Common myeloid progenitor, CD34-positive (primary cell): Measurements from ENCODE around the gene GLI2.
A peak's percentile ranks its signal among the peaks of the same experiment; 100 is the strongest.

Experiments
- CTCF ChIA-PET: fragments of 350-600 bp; sonication (Branson Sonifier 250); formaldehyde crosslinking; loops from one replicate; lab custom pipeline; 2021; ENCODE audit warnings: antibody characterized with exemption; lab: Charles Lee
- POLR2A ChIA-PET: fragments of 350-600 bp; sonication (Branson Sonifier 250); formaldehyde crosslinking; loops from one replicate; lab custom pipeline; 2021; ENCODE audit warnings: antibody characterized with exemption; lab: Charles Lee
- DNase-seq, 3 donors: peaks; one replicate each; pipeline versions ENCODE4 v3.0.0 to v3.0.0-alpha.2; 2013
- H3K27ac ChIP-seq, 2 experiments: 1 replicate in 1 of 2; 2 replicates in 1 of 2; pipeline ENCODE4 v1.7.0; 2013; ENCODE audit warnings: inconsistent platforms in 2 of 2, low read length in 2 of 2, mild to moderate bottlenecking in 2 of 2, low read depth in 1 of 2, moderate library complexity in 1 of 2; ENCODE audit not compliant: severe bottlenecking in 2 of 2, insufficient read depth in 1 of 2, poor library complexity in 1 of 2
- H3K27me3 ChIP-seq, 5 experiments: replicated peaks in 2 of 5; 1 replicate in 3 of 5; 2 replicates in 2 of 5; pipeline versions ENCODE4 v1.6.1 to v1.7.0; 2013; ENCODE audit warnings: low read length in 4 of 5, mild to moderate bottlenecking in 2 of 5, moderate library complexity in 2 of 5, inconsistent platforms in 1 of 5; ENCODE audit not compliant: insufficient read depth in 5 of 5, control insufficient read depth in 4 of 5
- H3K36me3 ChIP-seq, 4 experiments: 1 replicate in 2 of 4; 2 replicates in 2 of 4; pipeline versions ENCODE4 v1.6.1 to v1.7.0; 2013; ENCODE audit warnings: low read length in 3 of 4, control low read depth in 1 of 4, mild to moderate bottlenecking in 1 of 4; ENCODE audit not compliant: control insufficient read depth in 4 of 4, insufficient read depth in 4 of 4
- H3K4me1 ChIP-seq, 4 experiments: 1 replicate in 3 of 4; 2 replicates in 1 of 4; pipeline versions ENCODE4 v1.6.1 to v1.7.1; 2013; ENCODE audit warnings: low read length in 3 of 4, mild to moderate bottlenecking in 3 of 4, control low read depth in 1 of 4, inconsistent platforms in 1 of 4, moderate library complexity in 1 of 4; ENCODE audit not compliant: control insufficient read depth in 4 of 4, insufficient read depth in 4 of 4; ENCODE audit errors: control extremely low read depth in 1 of 4
- H3K4me3 ChIP-seq, 7 experiments: 1 replicate in 4 of 7; 2 replicates in 3 of 7; pipeline versions ENCODE4 v1.5.1 to v1.7.0; 2013; ENCODE audit warnings: mild to moderate bottlenecking in 7 of 7, low read length in 6 of 7, moderate library complexity in 6 of 7, inconsistent platforms in 2 of 7, low read depth in 2 of 7, control low read depth in 1 of 7; ENCODE audit not compliant: insufficient read depth in 4 of 7, control insufficient read depth in 1 of 7; ENCODE audit errors: extremely low read depth in 1 of 7
- H3K9me3 ChIP-seq, 5 experiments: 1 replicate in 4 of 5; 2 replicates in 1 of 5; pipeline versions ENCODE4 v1.6.1 to v1.7.1; 2013; ENCODE audit warnings: low read length in 4 of 5, mild to moderate bottlenecking in 2 of 5, inconsistent platforms in 1 of 5, low read depth in 1 of 5, moderate library complexity in 1 of 5; ENCODE audit not compliant: control insufficient read depth in 4 of 5, insufficient read depth in 2 of 5; ENCODE audit errors: control extremely low read depth in 1 of 5
- WGBS: methylation state at CpG from one replicate; pipeline ENCODE4 v1.1.5; 2013; ENCODE audit not compliant: insufficient coverage; 5-methylcytosine and 5-hydroxymethylcytosine counted together

The GLI2 gene

DNA sequence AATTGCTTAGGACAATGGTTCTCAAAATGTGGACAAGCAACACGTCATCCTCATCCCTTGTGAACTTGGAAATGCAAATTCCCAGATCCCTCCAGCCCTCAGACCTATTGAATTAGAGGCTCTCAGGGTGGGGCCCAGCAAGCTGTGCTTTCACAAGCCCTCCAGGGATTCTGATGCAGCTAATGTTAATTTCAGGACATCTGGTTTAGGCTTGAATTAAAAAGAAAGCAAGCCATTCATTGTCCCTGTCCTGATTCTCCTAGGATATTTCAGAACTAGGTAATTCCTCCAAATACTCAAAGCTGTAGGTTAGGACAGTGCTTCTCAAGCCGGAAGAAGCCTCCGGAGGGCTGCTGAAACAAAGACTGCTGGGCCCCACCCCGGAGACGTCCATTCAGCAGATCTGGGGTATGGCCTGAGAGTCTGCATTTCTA lies 26.0 kb upstream of the GLI2 start:
- no peak overlapping the region for H3K27ac ChIP-seq
- DNase-seq: no peak
- H3K9me3 ChIP-seq: no peaks in the 10 kb centered on the region
- ChIA-PET POLR2A (no interaction called here), CTCF (no interaction called here)
- H3K27me3 ChIP-seq: peaks cover 0 to 29% (median 2%) of the 10 kb centered on the region in 5 experiments
- H3K4me3 ChIP-seq: no peak overlapping the region
- WGBS: 74% methylated on average over 5 of the region's 5 CpGs
- no peaks in the 10 kb centered on the region for H3K36me3 ChIP-seq
- peaks cover 0 to 7% (median 2%) of the 10 kb centered on the region in 4 experiments for H3K4me1 ChIP-seq

GRCh38 chr2:120710256-120710655 lies 25.4 kb upstream of the GLI2 start:
- DNase-seq: no peak
- POLR2A ChIA-PET: no interaction called here
- H3K4me1 ChIP-seq: peaks cover 0 to 7% (median 2%) of the 10 kb centered on the region in 4 experiments
- WGBS: 84% methylated on average over 14 of the region's 16 CpGs
- no peaks in the 10 kb centered on the region for H3K9me3 ChIP-seq
- H3K27me3 ChIP-seq: peaks cover 0 to 29% (median 2%) of the 10 kb centered on the region in 5 experiments
- H3K36me3 ChIP-seq: no peaks in the 10 kb centered on the region
- H3K27ac ChIP-seq: no peak overlapping the region
- CTCF ChIA-PET: interaction anchor here (1.3 to 1.5 kb wide), 2 partner anchors 14 to 361 kb away, joined by 4 to 5 read pairs; no protein-coding TSS in a partner anchor
- no peak overlapping the region for H3K4me3 ChIP-seq

DNA sequence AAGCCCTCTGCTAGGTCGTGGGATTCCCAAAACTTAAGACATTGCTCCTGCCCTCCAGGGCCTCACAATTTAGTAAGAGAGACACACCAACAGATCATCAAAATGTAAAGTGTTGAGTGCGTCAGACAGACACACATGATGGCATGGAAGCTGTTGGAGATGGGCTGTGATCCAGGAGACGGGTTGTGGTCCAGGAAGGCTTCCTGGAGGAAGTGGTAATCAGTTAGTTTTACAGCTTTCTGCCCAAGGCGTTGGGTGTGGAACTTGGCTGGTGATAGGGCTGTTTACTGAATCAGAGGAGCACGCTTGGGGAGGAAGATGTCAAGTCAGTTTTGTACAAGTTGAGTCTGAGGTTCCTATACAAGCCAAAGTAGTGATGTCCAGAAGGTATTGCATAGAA lies 24.0 kb upstream of the GLI2 start:
- CTCF ChIA-PET: interaction anchor here (0.9 to 1.5 kb wide), 5 partner anchors 10 to 368 kb away, joined by 3 to 5 read pairs (median 3); no protein-coding TSS in a partner anchor
- H3K27ac ChIP-seq: no peak overlapping the region
- H3K27me3 ChIP-seq: peaks cover 0 to 27% (median 2%) of the 10 kb centered on the region in 5 experiments
- no peak for DNase-seq
- H3K36me3 ChIP-seq: no peaks in the 10 kb centered on the region
- H3K9me3 ChIP-seq: no peaks in the 10 kb centered on the region
- no peak overlapping the region for H3K4me3 ChIP-seq
- 44% methylated on average over 2 of the region's 5 CpGs for WGBS
- peaks cover 0 to 7% (median 2%) of the 10 kb centered on the region in 4 experiments for H3K4me1 ChIP-seq
- POLR2A ChIA-PET: no interaction called here

DNA sequence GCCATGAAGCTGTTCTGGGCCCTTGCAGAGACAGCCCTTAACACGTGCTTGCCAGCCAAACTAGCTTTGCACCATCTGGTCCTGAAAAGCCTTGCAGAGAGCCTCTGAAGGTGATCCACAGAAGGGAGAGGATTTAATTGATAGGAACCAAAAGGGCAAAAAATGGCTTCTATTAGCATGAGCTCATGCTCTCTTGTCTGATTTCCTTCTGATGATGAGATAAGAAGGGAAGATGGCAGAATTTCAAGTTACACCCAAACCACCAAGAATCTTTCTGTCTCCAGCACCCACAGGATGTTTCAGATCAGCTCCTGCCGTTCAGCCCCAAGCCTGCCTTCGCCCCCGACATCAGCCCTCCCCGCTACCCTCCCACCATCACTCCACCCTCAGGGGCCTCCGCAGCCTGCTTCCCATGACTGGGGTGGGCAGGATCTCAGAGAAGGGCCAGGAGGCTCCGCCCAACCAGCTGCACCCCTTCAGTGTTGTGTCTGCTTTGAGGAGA lies 23.4 kb upstream of the GLI2 start:
- POLR2A ChIA-PET: no interaction called here
- Histone ChIP-seq H3K36me3 (no peaks in the 10 kb centered on the region), H3K27me3 (peaks cover 0 to 26% (median 2%) of the 10 kb centered on the region in 5 experiments), H3K9me3 (no peaks in the 10 kb centered on the region), H3K4me1 (peaks cover 0 to 7% (median 2%) of the 10 kb centered on the region in 4 experiments), H3K4me3 (no peak overlapping the region), H3K27ac (no peak overlapping the region)
- CTCF ChIA-PET: interaction anchor here (0.9 to 1.1 kb wide), 3 partner anchors 11 to 367 kb away, joined by 3 read pairs; no protein-coding TSS in a partner anchor
- peak in 1 of 3 donors; percentile 31 for DNase-seq
- WGBS: 29% methylated on average over 4 of the region's 7 CpGs

- no peak for DNase-seq
These were observed 20.3 kb upstream of the GLI2 start for GRCh38 chr2:120715353-120715752.

GRCh38 chr2:120715941-120716340 lies 19.7 kb upstream of the GLI2 start:
- ChIA-PET CTCF (no interaction called here), POLR2A (no interaction called here)
- Histone ChIP-seq H3K4me3 (no peak overlapping the region), H3K27me3 (peaks cover 0 to 12% (median 0%) of the 10 kb centered on the region in 5 experiments), H3K36me3 (no peaks in the 10 kb centered on the region), H3K9me3 (no peaks in the 10 kb centered on the region), H3K27ac (no peak overlapping the region), H3K4me1 (peaks cover 0 to 7% (median 2%) of the 10 kb centered on the region in 4 experiments)
- 99% methylated on average over 8 of the region's 8 CpGs for WGBS
- DNase-seq: no peak

More at GRCh38 chr2:120715353-120715752, 20.3 kb upstream of the GLI2 start:
- peaks cover 0 to 12% (median 0%) of the 10 kb centered on the region in 5 experiments for H3K27me3 ChIP-seq
- POLR2A ChIA-PET: no interaction called here
- 97% methylated on average over 8 of the region's 8 CpGs for WGBS
- H3K9me3 ChIP-seq: no peaks in the 10 kb centered on the region
- no peak overlapping the region for H3K27ac ChIP-seq
- H3K4me3 ChIP-seq: no peak overlapping the region
- H3K4me1 ChIP-seq: peaks cover 0 to 7% (median 2%) of the 10 kb centered on the region in 4 experiments
- CTCF ChIA-PET: interaction anchor here (2.1 kb wide), 1 partner anchor 12 kb away, joined by 4 read pairs; no protein-coding TSS in a partner anchor
- no peaks in the 10 kb centered on the region for H3K36me3 ChIP-seq
